GM23338 (cell line): ENCODE results near the gene ACOT13. TPM values are rescaled to one million over a fixed set of nuclear protein-coding genes. Genes with fewer than 3 reads are reported as not detected.

Experiments used
- ATAC-seq: fragments of 200-7000 bp; cut with Tn5 transposase; 3 replicates; pipeline ENCODE4 v1.9.1; 2020
- DNase-seq: peaks from one replicate; pipeline ENCODE4 v3.0.0-alpha.2; 2015; ENCODE audit warnings: low spot score
- H2AFZ ChIP-seq: fragments of 200-600 bp; sonication (generic); 2 replicates; pipeline ENCODE4 v1.8.0; 2016; ENCODE audit warnings: antibody characterized with exemption, mild to moderate bottlenecking, moderate library complexity
- H3F3A ChIP-seq: fragments of 200-600 bp; sonication (generic); replicated peaks from 2 replicates; pipeline ENCODE4 v1.8.0; 2017; ENCODE audit warnings: antibody characterized with exemption, mixed run types, low read depth
- H3K27ac ChIP-seq: fragments of 200-600 bp; sonication (generic); 2 replicates; pipeline ENCODE4 v1.6.1; 2016; ENCODE audit warnings: low read depth
- H3K27me3 ChIP-seq: fragments of 200-600 bp; sonication (generic); 2 replicates; pipeline ENCODE4 v1.8.0; 2016; ENCODE audit warnings: mild to moderate bottlenecking, mixed run types, moderate library complexity; ENCODE audit not compliant: insufficient read depth
- H3K36me3 ChIP-seq: fragments of 200-600 bp; sonication (generic); 2 replicates; pipeline ENCODE4 v1.8.0; 2016; ENCODE audit warnings: mild to moderate bottlenecking; ENCODE audit not compliant: insufficient read depth
- H3K4me1 ChIP-seq: fragments of 200-600 bp; sonication (generic); 2 replicates; pipeline ENCODE4 v1.8.0; 2016; ENCODE audit warnings: mild to moderate bottlenecking, moderate library complexity; ENCODE audit not compliant: insufficient read depth
- H3K4me2 ChIP-seq: fragments of 200-600 bp; sonication (generic); 2 replicates; pipeline ENCODE4 v1.7.1; 2017; ENCODE audit warnings: mixed run types
- H3K4me3 ChIP-seq: fragments of 200-600 bp; sonication (generic); 2 replicates; pipeline ENCODE4 v1.6.1; 2016; ENCODE audit warnings: mixed run types
- H3K79me2 ChIP-seq: fragments of 200-600 bp; sonication (generic); replicated peaks from 2 replicates; pipeline ENCODE4 v1.8.0; 2017; ENCODE audit warnings: mild to moderate bottlenecking; ENCODE audit not compliant: insufficient read depth
- H3K9me2 ChIP-seq: fragments of 200-600 bp; sonication (generic); 2 replicates; pipeline ENCODE4 v1.8.0; 2017; ENCODE audit not compliant: insufficient read depth
- H4K20me1 ChIP-seq: fragments of 200-600 bp; sonication (generic); replicated peaks from 2 replicates; pipeline ENCODE4 v1.8.0; 2017; ENCODE audit warnings: mild to moderate bottlenecking; ENCODE audit not compliant: insufficient read depth
- H3K27ac Mint-ChIP-seq: 2 replicates; pipeline ENCODE4 v1.8.0; 2020; ENCODE audit warnings: inconsistent platforms, mild to moderate bottlenecking, moderate library complexity, mixed read lengths
- H3K27me3 Mint-ChIP-seq: 3 replicates; pipeline ENCODE4 v1.8.0; 2022; ENCODE audit warnings: low read depth, mild to moderate bottlenecking, moderate library complexity, mixed read lengths, inconsistent platforms; ENCODE audit not compliant: insufficient read depth, poor library complexity
- H3K36me3 Mint-ChIP-seq: 3 replicates; pipeline ENCODE4 v1.8.0; 2021; ENCODE audit warnings: low read depth, mild to moderate bottlenecking, inconsistent platforms, moderate library complexity, mixed read lengths
- H3K4me1 Mint-ChIP-seq: 3 replicates; pipeline ENCODE4 v1.8.0; 2020; ENCODE audit warnings: mild to moderate bottlenecking, inconsistent platforms, mixed read lengths
- H3K4me3 Mint-ChIP-seq: 3 replicates; pipeline ENCODE4 v1.8.0; 2021; ENCODE audit warnings: moderate library complexity, mild to moderate bottlenecking, inconsistent platforms, mixed read lengths
- H3K9me3 Mint-ChIP-seq: 3 replicates; pipeline ENCODE4 v1.8.0; 2020; ENCODE audit warnings: moderate library complexity, mild to moderate bottlenecking, inconsistent platforms, mixed read lengths
- CREB1 ChIP-seq: fragments of 250-450 bp; sonication (Bioruptor Pico); IDR thresholded peaks from 2 replicates; pipeline ENCODE4 v1.5.0; 2020; ENCODE audit warnings: low read depth, mild to moderate bottlenecking, moderate library complexity
- EZH2 ChIP-seq: fragments of 200-600 bp; sonication (generic); IDR thresholded peaks from one replicate; pipeline ENCODE4 v1.8.0; 2017; ENCODE audit warnings: antibody characterized with exemption, mild to moderate bottlenecking, low read depth; ENCODE audit not compliant: unreplicated experiment
- EZH2phosphoT487 ChIP-seq: fragments of 200-600 bp; sonication (generic); IDR thresholded peaks from one replicate; pipeline ENCODE4 v1.8.1; 2018; ENCODE audit warnings: antibody characterized with exemption; ENCODE audit not compliant: unreplicated experiment
- JUNB ChIP-seq: IDR thresholded peaks from one replicate; pipeline ENCODE4 v1.6.1; 2016; ENCODE audit warnings: antibody characterized with exemption; ENCODE audit not compliant: unreplicated experiment
- NANOG ChIP-seq: IDR thresholded peaks from 2 replicates; pipeline ENCODE4 v1.6.1; 2016; ENCODE audit warnings: antibody characterized with exemption, borderline replicate concordance
- POLR2AphosphoS5 ChIP-seq: IDR thresholded peaks from 2 replicates; pipeline ENCODE4 v1.6.1; 2016; ENCODE audit warnings: antibody characterized with exemption, low read depth
- STAT1 ChIP-seq: IDR thresholded peaks from one replicate; pipeline ENCODE4 v1.6.1; 2016; ENCODE audit warnings: antibody characterized with exemption; ENCODE audit not compliant: unreplicated experiment
- ZNF114 ChIP-seq: fragments of 250-450 bp; sonication (Bioruptor Pico); IDR thresholded peaks from 2 replicates; pipeline ENCODE4 v1.5.0; 2020; ENCODE audit warnings: mild to moderate bottlenecking, moderate library complexity
- ZNF331 ChIP-seq: fragments of 250-450 bp; sonication (Bioruptor Pico); IDR thresholded peaks from 2 replicates; pipeline ENCODE4 v1.5.0; 2020; ENCODE audit warnings: low read depth, mild to moderate bottlenecking, moderate library complexity
- polyA plus RNA-seq: library from polyadenylated mRNA; unstranded; fragments of >200 nt; fragmentation: Nextera tagmentation; extraction: Ambion mirVana; gene quantifications from 2 replicates; pipeline ENCODE4 v1.2.1, GENCODE V29; 2016
- total RNA-seq: library from RNA; depleted of rRNA; stranded (reverse); fragments of >200 nt; shearing (Covaris generic); gene quantifications from 2 replicates; pipeline ENCODE4 v1.2.3, GENCODE V29; 2014
- TF ChIP-seq, protein P1 (sequence below), 2 experiments: fragments of 200-600 bp in 1 of 2; sonication (generic) in 1 of 2; conservative IDR thresholded peaks; 2 replicates each; pipeline versions ENCODE4 v1.5.1 to v1.6.1; 2016 to 2017; ENCODE audit warnings: antibody characterized with exemption in 2 of 2, low read depth in 2 of 2, mild to moderate bottlenecking in 2 of 2, moderate library complexity in 1 of 2
- TF ChIP-seq, protein P2 (sequence below): IDR thresholded peaks from one replicate; pipeline ENCODE4 v1.6.1; 2018; ENCODE audit warnings: antibody characterized with exemption; ENCODE audit not compliant: unreplicated experiment
- TF ChIP-seq, protein P3 (sequence below): fragments of 250-450 bp; sonication (Bioruptor Pico); IDR thresholded peaks from 2 replicates; pipeline ENCODE4 v1.5.0; 2020; ENCODE audit warnings: mild to moderate bottlenecking, moderate library complexity
- TF ChIP-seq, protein P4 (sequence below): IDR thresholded peaks from 2 replicates; pipeline ENCODE4 v1.6.1; 2016; ENCODE audit warnings: antibody characterized with exemption

The ACOT13 gene
- total and polyA plus RNA-seq, 2 experiments from 2014 or later, result 17.8 to 175 TPM

DNA sequence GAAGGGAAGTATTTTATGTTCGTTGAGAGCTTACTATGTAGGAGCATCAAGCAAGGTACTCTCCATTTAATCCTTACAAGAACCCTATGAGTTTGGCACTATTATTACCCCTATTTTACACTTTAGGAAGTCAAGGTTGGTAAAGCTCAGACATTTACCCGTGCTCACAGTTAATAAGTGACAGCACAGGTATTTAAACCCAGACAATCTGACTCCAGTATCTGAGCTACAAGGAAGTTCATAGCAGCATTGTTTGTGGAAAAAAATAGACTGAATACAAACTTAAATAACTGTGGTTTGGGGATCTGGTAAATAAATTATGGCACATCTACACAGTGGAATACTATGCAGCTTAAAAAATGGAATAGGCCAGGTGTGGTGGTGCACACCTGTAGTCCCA is 86.7 kb downstream of the ACOT13 start:
- H3K4me3 ChIP-seq, result no peak overlapping the region
- no peaks in the 10 kb centered on the region for H3K27me3 ChIP-seq
- Mint-ChIP-seq H3K4me1 (no peaks in the 10 kb centered on the region), H3K27me3 (peaks cover 1% of the 10 kb centered on the region), H3K27ac (no peak overlapping the region), H3K9me3 (peaks cover 6% of the 10 kb centered on the region; the same call in 1 of the 3 replicates), H3K36me3 (no peaks in the 10 kb centered on the region), H3K4me3 (no peak overlapping the region)
- no peak for ATAC-seq
- H3K27ac ChIP-seq, result no peak overlapping the region
- no peaks in the 10 kb centered on the region for H3K36me3 ChIP-seq
- H3F3A ChIP-seq, result 0 out of 2 replicates have a peak, but pooled peaks cover 2% of the 10 kb centered on the region
- peaks cover 6% of the 10 kb centered on the region for H3K9me2 ChIP-seq
- TF ChIP-seq EZH2phosphoT487, result no peak
- TF ChIP-seq, protein P1, sequence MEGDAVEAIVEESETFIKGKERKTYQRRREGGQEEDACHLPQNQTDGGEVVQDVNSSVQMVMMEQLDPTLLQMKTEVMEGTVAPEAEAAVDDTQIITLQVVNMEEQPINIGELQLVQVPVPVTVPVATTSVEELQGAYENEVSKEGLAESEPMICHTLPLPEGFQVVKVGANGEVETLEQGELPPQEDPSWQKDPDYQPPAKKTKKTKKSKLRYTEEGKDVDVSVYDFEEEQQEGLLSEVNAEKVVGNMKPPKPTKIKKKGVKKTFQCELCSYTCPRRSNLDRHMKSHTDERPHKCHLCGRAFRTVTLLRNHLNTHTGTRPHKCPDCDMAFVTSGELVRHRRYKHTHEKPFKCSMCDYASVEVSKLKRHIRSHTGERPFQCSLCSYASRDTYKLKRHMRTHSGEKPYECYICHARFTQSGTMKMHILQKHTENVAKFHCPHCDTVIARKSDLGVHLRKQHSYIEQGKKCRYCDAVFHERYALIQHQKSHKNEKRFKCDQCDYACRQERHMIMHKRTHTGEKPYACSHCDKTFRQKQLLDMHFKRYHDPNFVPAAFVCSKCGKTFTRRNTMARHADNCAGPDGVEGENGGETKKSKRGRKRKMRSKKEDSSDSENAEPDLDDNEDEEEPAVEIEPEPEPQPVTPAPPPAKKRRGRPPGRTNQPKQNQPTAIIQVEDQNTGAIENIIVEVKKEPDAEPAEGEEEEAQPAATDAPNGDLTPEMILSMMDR (conservative IDR thresholded peaks at IDR 0.05; ENCODE audit: low read depth in 2 of 2), result no peak
- TF ChIP-seq, protein P2, sequence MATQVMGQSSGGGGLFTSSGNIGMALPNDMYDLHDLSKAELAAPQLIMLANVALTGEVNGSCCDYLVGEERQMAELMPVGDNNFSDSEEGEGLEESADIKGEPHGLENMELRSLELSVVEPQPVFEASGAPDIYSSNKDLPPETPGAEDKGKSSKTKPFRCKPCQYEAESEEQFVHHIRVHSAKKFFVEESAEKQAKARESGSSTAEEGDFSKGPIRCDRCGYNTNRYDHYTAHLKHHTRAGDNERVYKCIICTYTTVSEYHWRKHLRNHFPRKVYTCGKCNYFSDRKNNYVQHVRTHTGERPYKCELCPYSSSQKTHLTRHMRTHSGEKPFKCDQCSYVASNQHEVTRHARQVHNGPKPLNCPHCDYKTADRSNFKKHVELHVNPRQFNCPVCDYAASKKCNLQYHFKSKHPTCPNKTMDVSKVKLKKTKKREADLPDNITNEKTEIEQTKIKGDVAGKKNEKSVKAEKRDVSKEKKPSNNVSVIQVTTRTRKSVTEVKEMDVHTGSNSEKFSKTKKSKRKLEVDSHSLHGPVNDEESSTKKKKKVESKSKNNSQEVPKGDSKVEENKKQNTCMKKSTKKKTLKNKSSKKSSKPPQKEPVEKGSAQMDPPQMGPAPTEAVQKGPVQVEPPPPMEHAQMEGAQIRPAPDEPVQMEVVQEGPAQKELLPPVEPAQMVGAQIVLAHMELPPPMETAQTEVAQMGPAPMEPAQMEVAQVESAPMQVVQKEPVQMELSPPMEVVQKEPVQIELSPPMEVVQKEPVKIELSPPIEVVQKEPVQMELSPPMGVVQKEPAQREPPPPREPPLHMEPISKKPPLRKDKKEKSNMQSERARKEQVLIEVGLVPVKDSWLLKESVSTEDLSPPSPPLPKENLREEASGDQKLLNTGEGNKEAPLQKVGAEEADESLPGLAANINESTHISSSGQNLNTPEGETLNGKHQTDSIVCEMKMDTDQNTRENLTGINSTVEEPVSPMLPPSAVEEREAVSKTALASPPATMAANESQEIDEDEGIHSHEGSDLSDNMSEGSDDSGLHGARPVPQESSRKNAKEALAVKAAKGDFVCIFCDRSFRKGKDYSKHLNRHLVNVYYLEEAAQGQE, result no peak
- TF ChIP-seq NANOG, result no peak
- no peak for TF ChIP-seq EZH2
- no peak for TF ChIP-seq JUNB
- no peak for TF ChIP-seq ZNF114 (CRISPR knock-in tag)
- TF ChIP-seq, protein P3, sequence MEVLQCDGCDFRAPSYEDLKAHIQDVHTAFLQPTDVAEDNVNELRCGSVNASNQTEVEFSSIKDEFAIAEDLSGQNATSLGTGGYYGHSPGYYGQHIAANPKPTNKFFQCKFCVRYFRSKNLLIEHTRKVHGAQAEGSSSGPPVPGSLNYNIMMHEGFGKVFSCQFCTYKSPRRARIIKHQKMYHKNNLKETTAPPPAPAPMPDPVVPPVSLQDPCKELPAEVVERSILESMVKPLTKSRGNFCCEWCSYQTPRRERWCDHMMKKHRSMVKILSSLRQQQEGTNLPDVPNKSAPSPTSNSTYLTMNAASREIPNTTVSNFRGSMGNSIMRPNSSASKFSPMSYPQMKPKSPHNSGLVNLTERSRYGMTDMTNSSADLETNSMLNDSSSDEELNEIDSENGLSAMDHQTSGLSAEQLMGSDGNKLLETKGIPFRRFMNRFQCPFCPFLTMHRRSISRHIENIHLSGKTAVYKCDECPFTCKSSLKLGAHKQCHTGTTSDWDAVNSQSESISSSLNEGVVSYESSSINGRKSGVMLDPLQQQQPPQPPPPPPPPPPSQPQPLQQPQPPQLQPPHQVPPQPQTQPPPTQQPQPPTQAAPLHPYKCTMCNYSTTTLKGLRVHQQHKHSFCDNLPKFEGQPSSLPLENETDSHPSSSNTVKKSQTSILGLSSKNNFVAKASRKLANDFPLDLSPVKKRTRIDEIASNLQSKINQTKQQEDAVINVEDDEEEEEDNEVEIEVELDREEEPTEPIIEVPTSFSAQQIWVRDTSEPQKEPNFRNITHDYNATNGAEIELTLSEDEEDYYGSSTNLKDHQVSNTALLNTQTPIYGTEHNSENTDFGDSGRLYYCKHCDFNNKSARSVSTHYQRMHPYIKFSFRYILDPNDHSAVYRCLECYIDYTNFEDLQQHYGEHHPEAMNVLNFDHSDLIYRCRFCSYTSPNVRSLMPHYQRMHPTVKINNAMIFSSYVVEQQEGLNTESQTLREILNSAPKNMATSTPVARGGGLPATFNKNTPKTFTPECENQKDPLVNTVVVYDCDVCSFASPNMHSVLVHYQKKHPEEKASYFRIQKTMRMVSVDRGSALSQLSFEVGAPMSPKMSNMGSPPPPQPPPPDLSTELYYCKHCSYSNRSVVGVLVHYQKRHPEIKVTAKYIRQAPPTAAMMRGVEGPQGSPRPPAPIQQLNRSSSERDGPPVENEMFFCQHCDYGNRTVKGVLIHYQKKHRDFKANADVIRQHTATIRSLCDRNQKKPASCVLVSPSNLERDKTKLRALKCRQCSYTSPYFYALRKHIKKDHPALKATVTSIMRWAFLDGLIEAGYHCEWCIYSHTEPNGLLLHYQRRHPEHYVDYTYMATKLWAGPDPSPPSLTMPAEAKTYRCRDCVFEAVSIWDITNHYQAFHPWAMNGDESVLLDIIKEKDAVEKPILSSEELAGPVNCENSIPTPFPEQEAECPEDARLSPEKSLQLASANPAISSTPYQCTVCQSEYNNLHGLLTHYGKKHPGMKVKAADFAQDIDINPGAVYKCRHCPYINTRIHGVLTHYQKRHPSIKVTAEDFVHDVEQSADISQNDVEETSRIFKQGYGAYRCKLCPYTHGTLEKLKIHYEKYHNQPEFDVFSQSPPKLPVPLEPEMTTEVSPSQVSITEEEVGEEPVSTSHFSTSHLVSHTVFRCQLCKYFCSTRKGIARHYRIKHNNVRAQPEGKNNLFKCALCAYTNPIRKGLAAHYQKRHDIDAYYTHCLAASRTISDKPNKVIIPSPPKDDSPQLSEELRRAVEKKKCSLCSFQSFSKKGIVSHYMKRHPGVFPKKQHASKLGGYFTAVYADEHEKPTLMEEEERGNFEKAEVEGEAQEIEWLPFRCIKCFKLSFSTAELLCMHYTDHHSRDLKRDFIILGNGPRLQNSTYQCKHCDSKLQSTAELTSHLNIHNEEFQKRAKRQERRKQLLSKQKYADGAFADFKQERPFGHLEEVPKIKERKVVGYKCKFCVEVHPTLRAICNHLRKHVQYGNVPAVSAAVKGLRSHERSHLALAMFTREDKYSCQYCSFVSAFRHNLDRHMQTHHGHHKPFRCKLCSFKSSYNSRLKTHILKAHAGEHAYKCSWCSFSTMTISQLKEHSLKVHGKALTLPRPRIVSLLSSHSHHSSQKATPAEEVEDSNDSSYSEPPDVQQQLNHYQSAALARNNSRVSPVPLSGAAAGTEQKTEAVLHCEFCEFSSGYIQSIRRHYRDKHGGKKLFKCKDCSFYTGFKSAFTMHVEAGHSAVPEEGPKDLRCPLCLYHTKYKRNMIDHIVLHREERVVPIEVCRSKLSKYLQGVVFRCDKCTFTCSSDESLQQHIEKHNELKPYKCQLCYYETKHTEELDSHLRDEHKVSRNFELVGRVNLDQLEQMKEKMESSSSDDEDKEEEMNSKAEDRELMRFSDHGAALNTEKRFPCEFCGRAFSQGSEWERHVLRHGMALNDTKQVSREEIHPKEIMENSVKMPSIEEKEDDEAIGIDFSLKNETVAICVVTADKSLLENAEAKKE, result no peak
- no peak for TF ChIP-seq ZNF331 (CRISPR knock-in tag)
- TF ChIP-seq, protein P4, sequence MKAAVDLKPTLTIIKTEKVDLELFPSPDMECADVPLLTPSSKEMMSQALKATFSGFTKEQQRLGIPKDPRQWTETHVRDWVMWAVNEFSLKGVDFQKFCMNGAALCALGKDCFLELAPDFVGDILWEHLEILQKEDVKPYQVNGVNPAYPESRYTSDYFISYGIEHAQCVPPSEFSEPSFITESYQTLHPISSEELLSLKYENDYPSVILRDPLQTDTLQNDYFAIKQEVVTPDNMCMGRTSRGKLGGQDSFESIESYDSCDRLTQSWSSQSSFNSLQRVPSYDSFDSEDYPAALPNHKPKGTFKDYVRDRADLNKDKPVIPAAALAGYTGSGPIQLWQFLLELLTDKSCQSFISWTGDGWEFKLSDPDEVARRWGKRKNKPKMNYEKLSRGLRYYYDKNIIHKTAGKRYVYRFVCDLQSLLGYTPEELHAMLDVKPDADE, result no peak
- no peak for TF ChIP-seq POLR2AphosphoS5
- TF ChIP-seq CREB1 (CRISPR knock-in tag), result no peak
- no peak for TF ChIP-seq STAT1
- peaks cover 4% of the 10 kb centered on the region; the same call in 1 of the 2 replicates for H3K4me1 ChIP-seq
- H3K79me2 ChIP-seq, result no peaks in the 10 kb centered on the region
- H3K4me2 ChIP-seq, result no peak overlapping the region
- no peak overlapping the region for H2AFZ ChIP-seq
- no peak for DNase-seq
- no peaks in the 10 kb centered on the region for H4K20me1 ChIP-seq
